Measurements from ENCODE around the gene CDH20. TPM values are rescaled to one million over a fixed set of nuclear protein-coding genes. Genes with fewer than 3 reads are reported as not detected.

Gene CDH20
- polyA plus RNA-seq, 1 donor (not counting 4 experiments of a cell fraction or from before 2014, with no cell fraction given), result not detected

GRCh38 chr18:61554946-61555361 is 221.7 kb downstream of the CDH20 start:
- H3K9me3 ChIP-seq (ENCODE audit: control insufficient read depth, low read depth, low read length), result no peaks in the 10 kb centered on the region
- dilution Hi-C loops (cut with MboI; ENCODE audit: extremely low pct_ligation_motif_present, low sequenced_read_pairs), result no loop called here
- no peak overlapping the region for H3K4me3 ChIP-seq (ENCODE audit: control insufficient read depth in 2 of 3, extremely low read depth in 1 of 3, insufficient read depth in 2 of 3, low read depth in 1 of 3, low read length in 3 of 3)
- no peaks in the 10 kb centered on the region for H4K20me1 ChIP-seq (ENCODE audit: control insufficient read depth, extremely low read depth, insufficient read depth, low read length)
- no peak overlapping the region for H2AFZ ChIP-seq (ENCODE audit: control insufficient read depth, low read length)
- no peaks in the 10 kb centered on the region for H3K4me1 ChIP-seq (ENCODE audit: control insufficient read depth, extremely low read depth, insufficient read depth, low read length)
- H3K27me3 ChIP-seq (ENCODE audit: control insufficient read depth, extremely low read depth, insufficient read depth, low read length), result no peaks in the 10 kb centered on the region
- no peaks in the 10 kb centered on the region for H3K9me1 ChIP-seq (ENCODE audit: control insufficient read depth, extremely low read depth, insufficient read depth, low read length)
- no peak overlapping the region for H3K27ac ChIP-seq (ENCODE audit: control insufficient read depth, insufficient read depth, low read length)
- TF ChIP-seq EZH2 (IDR thresholded peaks at IDR 0.05; ENCODE audit: low read length), result no peak
- TF ChIP-seq CTCF (optimal IDR thresholded peaks at IDR 0.05 in 1 of 3, IDR thresholded peaks at IDR 0.05 in 1 of 3, conservative IDR thresholded peaks at IDR 0.05 in 1 of 3; ENCODE audit: extremely low read depth in 1 of 3, insufficient read depth in 2 of 3, low read length in 3 of 3), result no peak
- no peak overlapping the region for H3K4me2 ChIP-seq (ENCODE audit: control insufficient read depth, extremely low read depth, insufficient read depth, low read depth, low read length)
- DNase-seq (ENCODE audit: low read depth, low spot score) (no peak), FAIRE-seq (no peak)
- no peaks in the 10 kb centered on the region for H3K36me3 ChIP-seq (ENCODE audit: control insufficient read depth in 2 of 2, extremely low read depth in 1 of 2, insufficient read depth in 2 of 2, low read length in 2 of 2)
- no peaks in the 10 kb centered on the region for H3K79me2 ChIP-seq (ENCODE audit: control insufficient read depth, insufficient read depth, low read length)
- no peak overlapping the region for H3K9ac ChIP-seq (ENCODE audit: control insufficient read depth, extremely low read depth, insufficient read depth, low read length)

DNA sequence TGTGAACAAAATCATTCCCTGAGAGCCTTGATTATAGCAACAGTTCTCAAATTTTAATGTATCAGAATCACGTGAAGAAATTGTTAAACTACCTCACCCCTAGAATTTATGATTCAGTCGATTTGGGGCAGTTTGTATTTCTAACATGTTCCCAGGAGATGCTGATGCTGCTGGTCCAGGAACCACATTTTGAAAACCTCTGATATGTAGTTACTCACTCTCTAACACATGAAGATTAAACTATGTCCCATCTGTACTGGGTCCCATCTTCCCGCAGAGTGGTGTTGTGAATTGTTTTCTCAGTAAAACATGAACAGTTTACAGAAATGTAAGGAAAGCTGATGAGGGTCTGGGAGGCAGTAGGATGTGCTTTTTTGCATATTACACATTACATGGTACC is 223.1 kb downstream of the CDH20 start:
- no peak for FAIRE-seq
- H3K9ac ChIP-seq (ENCODE audit: control insufficient read depth, extremely low read depth, insufficient read depth, low read length), result no peak overlapping the region
- TF ChIP-seq CTCF (optimal IDR thresholded peaks at IDR 0.05 in 1 of 3, IDR thresholded peaks at IDR 0.05 in 1 of 3, conservative IDR thresholded peaks at IDR 0.05 in 1 of 3; ENCODE audit: extremely low read depth in 1 of 3, insufficient read depth in 2 of 3, low read length in 3 of 3) (no peak), EZH2 (IDR thresholded peaks at IDR 0.05; ENCODE audit: low read length) (no peak)

More for the DNA sequence above, 223.1 kb downstream of the CDH20 start:
- Histone ChIP-seq H2AFZ (ENCODE audit: control insufficient read depth, low read length) (no peak overlapping the region), H3K9me1 (ENCODE audit: control insufficient read depth, extremely low read depth, insufficient read depth, low read length) (no peaks in the 10 kb centered on the region), H3K36me3 (ENCODE audit: control insufficient read depth in 2 of 2, extremely low read depth in 1 of 2, insufficient read depth in 2 of 2, low read length in 2 of 2) (no peaks in the 10 kb centered on the region), H3K27ac (ENCODE audit: control insufficient read depth, insufficient read depth, low read length) (no peak overlapping the region), H3K4me3 (ENCODE audit: control insufficient read depth in 2 of 3, extremely low read depth in 1 of 3, insufficient read depth in 2 of 3, low read depth in 1 of 3, low read length in 3 of 3) (no peak overlapping the region), H3K27me3 (ENCODE audit: control insufficient read depth, extremely low read depth, insufficient read depth, low read length) (no peaks in the 10 kb centered on the region), H3K4me1 (ENCODE audit: control insufficient read depth, extremely low read depth, insufficient read depth, low read length) (no peaks in the 10 kb centered on the region), H3K4me2 (ENCODE audit: control insufficient read depth, extremely low read depth, insufficient read depth, low read depth, low read length) (no peak overlapping the region), H3K79me2 (ENCODE audit: control insufficient read depth, insufficient read depth, low read length) (no peaks in the 10 kb centered on the region), H3K9me3 (ENCODE audit: control insufficient read depth, low read depth, low read length) (no peaks in the 10 kb centered on the region), H4K20me1 (ENCODE audit: control insufficient read depth, extremely low read depth, insufficient read depth, low read length) (no peaks in the 10 kb centered on the region)
- dilution Hi-C loops (cut with MboI; ENCODE audit: extremely low pct_ligation_motif_present, low sequenced_read_pairs), result no loop called here
- DNase-seq (ENCODE audit: low read depth, low spot score), result no peak
